Measurements from ENCODE around the gene BSPRY.
A peak's percentile ranks its signal among the peaks of the same experiment; 100 is the strongest.

BSPRY gene

GRCh38 chr9:113410207-113410864, 61.0 kb downstream of the BSPRY start, which contains the start of the genes C9orf43 and POLE3 (continued):
- TF ChIP-seq ZNF510 (tag by site-specific recombination; IDR thresholded peaks at IDR 0.05; ENCODE audit: insufficient replicate concordance): no peak
- TF ChIP-seq GLI2 (tag by site-specific recombination; IDR thresholded peaks at IDR 0.05; ENCODE audit: borderline replicate concordance, low read depth): no peak
- no peak for TF ChIP-seq ZNF623 (tag by site-specific recombination; IDR thresholded peaks at IDR 0.05)
- TF ChIP-seq ZNF280C (tag by site-specific recombination; IDR thresholded peaks at IDR 0.05): no peak
- TF ChIP-seq ZNF658 (tag by site-specific recombination; IDR thresholded peaks at IDR 0.05): no peak
- TF ChIP-seq ZNF114 (tag by site-specific recombination; IDR thresholded peaks at IDR 0.05): no peak
- no peak; the same call in 1 of the 2 replicates for TF ChIP-seq ZBTB20 (tag by site-specific recombination; IDR thresholded peaks at IDR 0.05)
- TF ChIP-seq HOXD13 (CRISPR knock-in tag; IDR thresholded peaks at IDR 0.05; ENCODE audit: borderline replicate concordance): 0 out of 2 replicates have a peak, but pooled peaks have one; percentile 11
- no peak; the same call in 1 of the 2 replicates for TF ChIP-seq ZNF660 (tag by site-specific recombination; IDR thresholded peaks at IDR 0.05)
- TF ChIP-seq ZNF626 (tag by site-specific recombination; IDR thresholded peaks at IDR 0.05): no peak
- no peak for TF ChIP-seq ZNF830 (tag by site-specific recombination; IDR thresholded peaks at IDR 0.05; ENCODE audit: low read depth)
- no peak for TF ChIP-seq PRDM6 (tag by site-specific recombination; IDR thresholded peaks at IDR 0.05)
- TF ChIP-seq ZBTB17 (tag by site-specific recombination; IDR thresholded peaks at IDR 0.05): peak; percentile 29; the same call in 1 of the 2 replicates
- no peak for TF ChIP-seq ZNF645 (tag by site-specific recombination; IDR thresholded peaks at IDR 0.05)
- TF ChIP-seq ZEB2 (tag by site-specific recombination; IDR thresholded peaks at IDR 0.05): peak; percentile 81
- peak; percentile 68; the same call in 1 of the 2 replicates for TF ChIP-seq YY1 (tag by site-specific recombination; IDR thresholded peaks at IDR 0.05)
- no peak for TF ChIP-seq TRIM28 (IDR thresholded peaks at IDR 0.05; ENCODE audit: borderline replicate concordance, low read length)
- TF ChIP-seq ZNF76 (tag by site-specific recombination; IDR thresholded peaks at IDR 0.05; ENCODE audit: borderline replicate concordance, low read depth): peak; percentile 97
- TF ChIP-seq PRDM4 (tag by site-specific recombination; IDR thresholded peaks at IDR 0.05): 0 out of 2 replicates have a peak, but pooled peaks have one; percentile 12
- TF ChIP-seq SCRT1 (tag by site-specific recombination; IDR thresholded peaks at IDR 0.05; ENCODE audit: borderline replicate concordance): no peak
- TF ChIP-seq BCL11A (tag by site-specific recombination; IDR thresholded peaks at IDR 0.05; ENCODE audit: low read depth): no peak
- TF ChIP-seq ZNF335 (tag by site-specific recombination; conservative IDR thresholded peaks at IDR 0.05): peak; percentile 83
- TF ChIP-seq ZNF266 (tag by site-specific recombination; IDR thresholded peaks at IDR 0.05; ENCODE audit: low read depth): no peak
- no peak for TF ChIP-seq ZNF221 (tag by site-specific recombination; IDR thresholded peaks at IDR 0.05; ENCODE audit: borderline replicate concordance)
- TF ChIP-seq OSR2 (tag by site-specific recombination; IDR thresholded peaks at IDR 0.05): 0 out of 2 replicates have a peak, but pooled peaks have one; percentile 8
- TF ChIP-seq GFI1B (tag by site-specific recombination; IDR thresholded peaks at IDR 0.05): no peak
- TF ChIP-seq ZNF423 (tag by site-specific recombination; IDR thresholded peaks at IDR 0.05): no peak
- peak; percentile 74 for TF ChIP-seq EGR2 (tag by site-specific recombination; IDR thresholded peaks at IDR 0.05; ENCODE audit: low read depth)
- TF ChIP-seq ZNF274 (IDR thresholded peaks at IDR 0.05; ENCODE audit: low read length): no peak
- TF ChIP-seq ZNF274 (tag by site-specific recombination; IDR thresholded peaks at IDR 0.05; ENCODE audit: borderline replicate concordance): no peak
- no peak for TF ChIP-seq ZSCAN5A (tag by site-specific recombination; IDR thresholded peaks at IDR 0.05)
